B cell (primary cell): ENCODE results near the gene CTIF. TPM values are rescaled to one million over a fixed set of nuclear protein-coding genes. Genes with fewer than 3 reads are reported as not detected.

Source experiments
- ATAC-seq: fragments of 200-7000 bp; cut with Tn5 transposase; one replicate; pipeline ENCODE4 v1.10.0; 2021; ENCODE audit warnings: low read depth, mild to moderate bottlenecking, moderate number of reproducible peaks, moderate library complexity
- CTCF ChIA-PET: fragments of 350-600 bp; sonication (Branson Sonifier 250); formaldehyde crosslinking; loops from one replicate; lab custom pipeline; 2021; ENCODE audit warnings: antibody characterized with exemption, inconsistent platforms; lab: Charles Lee
- POLR2A ChIA-PET: fragments of 350-600 bp; sonication (Branson Sonifier 250); formaldehyde crosslinking; loops from one replicate; lab custom pipeline; 2021; ENCODE audit warnings: antibody characterized with exemption; lab: Charles Lee
- DNase-seq: peaks from one replicate; pipeline ENCODE4 v3.0.0; 2013
- H2AFZ ChIP-seq: 2 replicates; pipeline ENCODE4 v1.6.1; 2012; ENCODE audit warnings: mild to moderate bottlenecking, low read depth, low read length; ENCODE audit not compliant: insufficient read depth, poor library complexity, severe bottlenecking
- H3K27ac ChIP-seq, 2 donors: 1 replicate in 1 of 2; 2 replicates in 1 of 2; pipeline ENCODE4 v1.5.1; 2012 to 2013; ENCODE audit warnings: low read length in 2 of 2, mild to moderate bottlenecking in 2 of 2, moderate library complexity in 1 of 2
- H3K27me3 ChIP-seq, 4 experiments: fragments of 200-600 bp in 1 of 4; sonication (generic) in 1 of 4; replicated peaks in 1 of 4; 1 replicate in 2 of 4; 2 replicates in 2 of 4; pipeline versions ENCODE4 v1.6.1 to v1.7.0; 2013 to 2016; ENCODE audit warnings: low read length in 3 of 4, mild to moderate bottlenecking in 2 of 4, mixed read lengths in 1 of 4, moderate library complexity in 1 of 4; ENCODE audit not compliant: insufficient read depth in 4 of 4, control insufficient read depth in 3 of 4; ENCODE audit errors: control extremely low read depth in 1 of 4
- H3K36me3 ChIP-seq, 2 experiments: replicated peaks in 1 of 2; 1 replicate in 1 of 2; 2 replicates in 1 of 2; pipeline versions ENCODE4 v1.6.1 to v1.7.1; 2013; ENCODE audit warnings: low read length in 1 of 2; ENCODE audit not compliant: insufficient read depth in 2 of 2, control insufficient read depth in 1 of 2; ENCODE audit errors: control extremely low read depth in 1 of 2, extremely low read depth in 1 of 2
- H3K4me1 ChIP-seq, 2 donors: fragments of 200-600 bp in 1 of 2; sonication (generic) in 1 of 2; 1 replicate in 1 of 2; 2 replicates in 1 of 2; pipeline versions ENCODE4 v1.5.1 to v1.6.1; 2013 to 2017; ENCODE audit warnings: low read length in 2 of 2; ENCODE audit not compliant: control insufficient read depth in 2 of 2, insufficient read depth in 2 of 2
- H3K4me2 ChIP-seq: replicated peaks from 2 replicates; pipeline ENCODE3; 2012; ENCODE audit warnings: mild to moderate bottlenecking, low read depth, low read length; ENCODE audit not compliant: poor library complexity, severe bottlenecking
- H3K4me3 ChIP-seq, 5 experiments: fragments of 200-600 bp in 1 of 5; sonication (generic) in 1 of 5; 1 replicate in 3 of 5; 2 replicates in 2 of 5; pipeline versions ENCODE4 v1.5.1 to v1.7.0; 2011 to 2016; ENCODE audit warnings: low read length in 4 of 5, mild to moderate bottlenecking in 4 of 5, low read depth in 2 of 5, control low read depth in 1 of 5, moderate library complexity in 1 of 5; ENCODE audit not compliant: insufficient read depth in 1 of 5; ENCODE audit errors: control extremely low read depth in 1 of 5, extremely low read depth in 1 of 5
- H3K79me2 ChIP-seq: fragments of 200-600 bp; sonication (generic); one replicate; pipeline ENCODE4 v1.6.0; 2016; ENCODE audit warnings: low read length; ENCODE audit not compliant: control insufficient read depth, insufficient read depth
- H3K9ac ChIP-seq: fragments of 200-600 bp; sonication (generic); 2 replicates; pipeline ENCODE4 v1.6.1; 2017; ENCODE audit warnings: mild to moderate bottlenecking, low read length, moderate library complexity
- H3K9me3 ChIP-seq, 3 donors: one replicate each; pipeline versions ENCODE4 v1.6.1 to v1.7.1; 2013; ENCODE audit warnings: low read length in 2 of 3; ENCODE audit not compliant: control insufficient read depth in 2 of 3, insufficient read depth in 1 of 3; ENCODE audit errors: control extremely low read depth in 1 of 3
- H4K20me1 ChIP-seq: 2 replicates; pipeline ENCODE4 v1.6.0; 2012; ENCODE audit warnings: mild to moderate bottlenecking, low read length; ENCODE audit not compliant: insufficient read depth, control insufficient read depth, poor library complexity, severe bottlenecking
- H3K27ac Mint-ChIP-seq: one replicate; pipeline ENCODE4 v1.8.0; 2021; ENCODE audit warnings: mixed read lengths
- H3K27me3 Mint-ChIP-seq: one replicate; pipeline ENCODE4 v1.8.0; 2021; ENCODE audit warnings: mixed read lengths
- H3K4me1 Mint-ChIP-seq: one replicate; pipeline ENCODE4 v1.8.0; 2021; ENCODE audit warnings: mixed read lengths
- H3K4me3 Mint-ChIP-seq: one replicate; pipeline ENCODE4 v1.8.0; 2021; ENCODE audit warnings: mixed read lengths
- H3K9me3 Mint-ChIP-seq: one replicate; pipeline ENCODE4 v1.8.0; 2022; ENCODE audit warnings: mixed read lengths; ENCODE audit not compliant: insufficient read depth
- EZH2 ChIP-seq: IDR thresholded peaks from 2 replicates; pipeline ENCODE4 v1.6.1; 2012; ENCODE audit warnings: borderline replicate concordance, low read depth, mild to moderate bottlenecking, moderate library complexity, low read length; ENCODE audit not compliant: insufficient read depth, poor library complexity, severe bottlenecking
- WGBS: methylation state at CpG from one replicate; pipeline ENCODE4 v1.1.5; 2013; ENCODE audit warnings: missing lambda C conversion rate; ENCODE audit not compliant: insufficient coverage; 5-methylcytosine and 5-hydroxymethylcytosine counted together
- intact Hi-C: fragments of 100-400 bp; cut with micrococcal nuclease; formaldehyde crosslinking; loops from one replicate; pipeline ENCODE4 v1.10.0; 2022
- polyA plus RNA-seq: library from polyadenylated mRNA; depleted of rRNA; stranded (reverse); fragments of >200 nt; gene quantifications from 2 replicates; pipeline ENCODE4 v1.2.3, GENCODE V29; 2012
- total RNA-seq, 2 donors: library from RNA; stranded (reverse); fragments of 120-200 nt in 1 of 2; gene quantifications; 1 replicate in 1 of 2; 2 replicates in 1 of 2; pipeline versions ENCODE4 v1.2.3 to v1.2.4, GENCODE V29; 2013 to 2022
- TF ChIP-seq, protein P1 (sequence below): fragments of 200-600 bp; IDR thresholded peaks from one replicate; pipeline ENCODE4 v1.8.0; 2022; ENCODE audit warnings: antibody characterized with exemption, mild to moderate bottlenecking

CTIF gene
- total and polyA plus RNA-seq, 2 donors (not counting 1 experiment from before 2014, with no cell fraction given): 3.6 to 16.2 TPM

- H3K27ac ChIP-seq: no peak overlapping the region
- H3K4me2 ChIP-seq: no peak overlapping the region
- ChIA-PET CTCF (no interaction called here), POLR2A (no interaction called here)
- intact Hi-C loops: no loop called here
- Mint-ChIP-seq H3K4me3 (no peak overlapping the region), H3K27me3 (peaks cover 15% of the 10 kb centered on the region), H3K4me1 (peaks cover 11% of the 10 kb centered on the region), H3K27ac (no peak overlapping the region), H3K9me3 (no peaks in the 10 kb centered on the region)
- H3K27me3 ChIP-seq: peaks cover 0 to 8% (median 0%) of the 10 kb centered on the region in 4 experiments
- no peak for TF ChIP-seq EZH2
- TF ChIP-seq, protein P1, sequence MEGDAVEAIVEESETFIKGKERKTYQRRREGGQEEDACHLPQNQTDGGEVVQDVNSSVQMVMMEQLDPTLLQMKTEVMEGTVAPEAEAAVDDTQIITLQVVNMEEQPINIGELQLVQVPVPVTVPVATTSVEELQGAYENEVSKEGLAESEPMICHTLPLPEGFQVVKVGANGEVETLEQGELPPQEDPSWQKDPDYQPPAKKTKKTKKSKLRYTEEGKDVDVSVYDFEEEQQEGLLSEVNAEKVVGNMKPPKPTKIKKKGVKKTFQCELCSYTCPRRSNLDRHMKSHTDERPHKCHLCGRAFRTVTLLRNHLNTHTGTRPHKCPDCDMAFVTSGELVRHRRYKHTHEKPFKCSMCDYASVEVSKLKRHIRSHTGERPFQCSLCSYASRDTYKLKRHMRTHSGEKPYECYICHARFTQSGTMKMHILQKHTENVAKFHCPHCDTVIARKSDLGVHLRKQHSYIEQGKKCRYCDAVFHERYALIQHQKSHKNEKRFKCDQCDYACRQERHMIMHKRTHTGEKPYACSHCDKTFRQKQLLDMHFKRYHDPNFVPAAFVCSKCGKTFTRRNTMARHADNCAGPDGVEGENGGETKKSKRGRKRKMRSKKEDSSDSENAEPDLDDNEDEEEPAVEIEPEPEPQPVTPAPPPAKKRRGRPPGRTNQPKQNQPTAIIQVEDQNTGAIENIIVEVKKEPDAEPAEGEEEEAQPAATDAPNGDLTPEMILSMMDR: no peak
- H3K36me3 ChIP-seq: no peaks in the 10 kb centered on the region
- ATAC-seq (no peak), DNase-seq (no peak)
- H3K79me2 ChIP-seq: no peaks in the 10 kb centered on the region
- H3K4me3 ChIP-seq: no peak overlapping the region
- WGBS: 90% methylated on average over 9 of the region's 9 CpGs
- no peak overlapping the region for H3K9ac ChIP-seq
- no peaks in the 10 kb centered on the region for H4K20me1 ChIP-seq
- no peak overlapping the region for H2AFZ ChIP-seq
- no peaks in the 10 kb centered on the region for H3K4me1 ChIP-seq
- H3K9me3 ChIP-seq: no peaks in the 10 kb centered on the region
Observed at GRCh38 chr18:48547531-48547981, 8.7 kb downstream of the CTIF start.

- peaks cover 15% of the 10 kb centered on the region for H3K27me3 Mint-ChIP-seq
- no peak overlapping the region for H3K9ac ChIP-seq
- DNase-seq (no peak), ATAC-seq (no peak)
- intact Hi-C loops: no loop called here
- H3K9me3 Mint-ChIP-seq: no peaks in the 10 kb centered on the region
- no peaks in the 10 kb centered on the region for H3K36me3 ChIP-seq
- H2AFZ ChIP-seq: no peak overlapping the region
- TF ChIP-seq, protein P1: no peak
- TF ChIP-seq EZH2: no peak
- H3K79me2 ChIP-seq: no peaks in the 10 kb centered on the region
- no peaks in the 10 kb centered on the region for H3K4me1 ChIP-seq
- peaks cover 0 to 2% (median 0%) of the 10 kb centered on the region in 4 experiments for H3K27me3 ChIP-seq
- H3K27ac ChIP-seq: no peak overlapping the region
- peaks cover 11% of the 10 kb centered on the region for H3K4me1 Mint-ChIP-seq
- WGBS: 84% methylated on average over 8 of the region's 8 CpGs
- H3K4me3 Mint-ChIP-seq: no peak overlapping the region
- ChIA-PET POLR2A (no interaction called here), CTCF (no interaction called here)
- no peak overlapping the region for H3K4me2 ChIP-seq
- no peaks in the 10 kb centered on the region for H3K9me3 ChIP-seq
- no peaks in the 10 kb centered on the region for H4K20me1 ChIP-seq
- no peak overlapping the region for H3K4me3 ChIP-seq
- no peak overlapping the region for H3K27ac Mint-ChIP-seq
Observed at GRCh38 chr18:48548011-48548771, 9.4 kb downstream of the CTIF start.
